ENCODE measurements around the gene CNTLN.

The CNTLN gene

GRCh38 chr9:17134396-17135294, at the start of gene CNTLN:
CNTLN (plus strand) TSS chr9:17135040; CDS start chr9:17135066, 26 bp downstream.
- H3K4me3 ChIP-seq (replicated peaks; ENCODE audit: low read depth, low read length): peak within 1 kb of the TSS; percentile 88
- DNase-seq (ENCODE audit: low read depth): peak; percentile 94
- no peak for TF ChIP-seq CTCF (IDR thresholded peaks at IDR 0.05; ENCODE audit: low read length, missing control alignments)

- no peak overlapping the region for H3K4me3 ChIP-seq (replicated peaks; ENCODE audit: low read depth, low read length)
- DNase-seq (ENCODE audit: low read depth): no peak
- TF ChIP-seq CTCF (IDR thresholded peaks at IDR 0.05; ENCODE audit: low read length, missing control alignments): no peak
These were observed 46.3 kb upstream of the CNTLN start for GRCh38 chr9:17088566-17088965.

GRCh38 chr9:17090041-17090440, 44.8 kb upstream of the CNTLN start:
- H3K4me3 ChIP-seq (replicated peaks; ENCODE audit: low read depth, low read length): no peak overlapping the region
- no peak for TF ChIP-seq CTCF (IDR thresholded peaks at IDR 0.05; ENCODE audit: low read length, missing control alignments)
- no peak for DNase-seq (ENCODE audit: low read depth)

GRCh38 chr9:17116400-17116837, 18.4 kb upstream of the CNTLN start:
- DNase-seq (ENCODE audit: low read depth): peak; percentile 64

GRCh38 chr9:17117372-17117771, 17.5 kb upstream of the CNTLN start:
- TF ChIP-seq CTCF (IDR thresholded peaks at IDR 0.05; ENCODE audit: low read length, missing control alignments): no peak
- no peak overlapping the region for H3K4me3 ChIP-seq (replicated peaks; ENCODE audit: low read depth, low read length)
- DNase-seq (ENCODE audit: low read depth): no peak

More at GRCh38 chr9:17116400-17116837, 18.4 kb upstream of the CNTLN start:
- TF ChIP-seq CTCF (IDR thresholded peaks at IDR 0.05; ENCODE audit: low read length, missing control alignments): peak; percentile 47
- H3K4me3 ChIP-seq (replicated peaks; ENCODE audit: low read depth, low read length): no peak overlapping the region

- no peak for TF ChIP-seq CTCF (IDR thresholded peaks at IDR 0.05; ENCODE audit: low read length, missing control alignments)
These were observed 14.6 kb upstream of the CNTLN start for GRCh38 chr9:17120203-17120602.

More at GRCh38 chr9:17120203-17120602, 14.6 kb upstream of the CNTLN start:
- no peak overlapping the region for H3K4me3 ChIP-seq (replicated peaks; ENCODE audit: low read depth, low read length)
- DNase-seq (ENCODE audit: low read depth): no peak

All from fibroblast of pulmonary artery (primary cell).